DOHH2 (cell line): ENCODE data around the gene CCBE1.

Experiments used
- H3F3A ChIP-seq: fragments of 200-600 bp; sonication (generic), shearing (Covaris generic); 2 replicates; pipeline ENCODE4 v1.6.0; 2016; ENCODE audit warnings: antibody characterized with exemption, mild to moderate bottlenecking; ENCODE audit not compliant: control insufficient read depth, insufficient read depth
- H3K27ac ChIP-seq: fragments of 200-600 bp; sonication (generic); 2 replicates; pipeline ENCODE4 v1.5.1; 2014; ENCODE audit warnings: low read depth, mild to moderate bottlenecking, low read length, moderate library complexity
- H3K27me3 ChIP-seq: fragments of 200-600 bp; sonication (generic); 2 replicates; pipeline ENCODE4 v1.6.1; 2014; ENCODE audit warnings: mild to moderate bottlenecking, low read length, mixed read lengths; ENCODE audit not compliant: control insufficient read depth
- H3K36me3 ChIP-seq: fragments of 200-600 bp; sonication (generic); 2 replicates; pipeline ENCODE4 v1.6.1; 2014; ENCODE audit warnings: mild to moderate bottlenecking, low read length, moderate library complexity, mixed read lengths; ENCODE audit not compliant: control insufficient read depth
- H3K4me1 ChIP-seq: fragments of 200-600 bp; sonication (generic); 2 replicates; pipeline ENCODE4 v1.6.1; 2014; ENCODE audit warnings: mild to moderate bottlenecking, low read length, mixed read lengths; ENCODE audit not compliant: control insufficient read depth
- H3K4me2 ChIP-seq: fragments of 200-600 bp; sonication (generic); 2 replicates; pipeline ENCODE4 v1.6.0; 2014; ENCODE audit warnings: mild to moderate bottlenecking, low read length, moderate library complexity
- H3K4me3 ChIP-seq: fragments of 200-600 bp; sonication (generic); 2 replicates; pipeline ENCODE4 v1.5.1; 2014; ENCODE audit warnings: mild to moderate bottlenecking, low read length, mixed read lengths
- H3K79me2 ChIP-seq: fragments of 200-600 bp; sonication (generic); 2 replicates; pipeline ENCODE4 v1.6.1; 2014; ENCODE audit warnings: mild to moderate bottlenecking, low read length, mixed read lengths; ENCODE audit not compliant: control insufficient read depth
- H3K9me2 ChIP-seq: fragments of 200-600 bp; sonication (generic); replicated peaks from 2 replicates; pipeline ENCODE4 v1.6.1; 2014; ENCODE audit warnings: mild to moderate bottlenecking, low read length, mixed read lengths; ENCODE audit not compliant: control insufficient read depth
- H3K9me3 ChIP-seq: fragments of 200-600 bp; sonication (generic); 2 replicates; pipeline ENCODE4 v1.6.1; 2014; ENCODE audit warnings: antibody characterized with exemption, low read length, mixed read lengths; ENCODE audit not compliant: control insufficient read depth, insufficient read depth
- H4K20me1 ChIP-seq: fragments of 200-600 bp; sonication (generic); 2 replicates; pipeline ENCODE4 v1.6.0; 2014; ENCODE audit warnings: low read depth, mild to moderate bottlenecking, antibody characterized with exemption, low read length, moderate library complexity; ENCODE audit not compliant: control insufficient read depth, insufficient read depth
- EZH2phosphoT487 ChIP-seq: fragments of 200-600 bp; sonication (generic); IDR thresholded peaks from 2 replicates; pipeline ENCODE4 v1.6.1; 2017; ENCODE audit warnings: borderline replicate concordance, mild to moderate bottlenecking, antibody characterized with exemption, low read length, moderate library complexity, mixed read lengths
- TF ChIP-seq, protein P1 (sequence below): fragments of 200-600 bp; sonication (generic); IDR thresholded peaks from one replicate; pipeline ENCODE4 v1.5.1; 2014; ENCODE audit warnings: antibody characterized with exemption, mild to moderate bottlenecking, low read depth, low read length; ENCODE audit not compliant: poor library complexity, severe bottlenecking

Gene CCBE1

DNA sequence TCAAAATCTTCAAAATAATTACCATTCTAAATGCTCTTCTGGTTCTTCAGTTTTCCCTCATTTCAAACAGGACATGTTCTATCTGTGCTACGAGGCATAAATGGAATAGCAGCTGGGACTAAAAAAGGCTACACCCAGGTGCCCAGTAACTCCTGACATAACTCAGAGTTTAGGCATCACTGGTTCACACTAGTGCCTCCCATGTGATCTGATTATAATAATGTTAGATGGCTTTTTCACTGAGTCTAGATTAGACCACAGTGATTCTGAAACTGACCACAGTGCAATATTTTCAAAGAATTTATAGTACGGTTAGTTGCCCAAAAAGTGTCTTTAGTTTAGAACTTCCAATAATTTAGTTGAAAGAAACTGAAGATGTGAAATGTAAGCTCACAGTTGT, 123.3 kb downstream of the CCBE1 start:
- Histone ChIP-seq H3K9me3 (no peaks in the 10 kb centered on the region), H3F3A (no peaks in the 10 kb centered on the region), H3K9me2 (no peaks in the 10 kb centered on the region), H3K36me3 (no peaks in the 10 kb centered on the region), H3K27me3 (no peaks in the 10 kb centered on the region; the same call in none of the 2 replicates), H3K4me2 (no peak overlapping the region), H3K4me1 (no peaks in the 10 kb centered on the region), H4K20me1 (no peaks in the 10 kb centered on the region), H3K27ac (no peak overlapping the region), H3K4me3 (no peak overlapping the region), H3K79me2 (no peaks in the 10 kb centered on the region)
- TF ChIP-seq, protein P1, sequence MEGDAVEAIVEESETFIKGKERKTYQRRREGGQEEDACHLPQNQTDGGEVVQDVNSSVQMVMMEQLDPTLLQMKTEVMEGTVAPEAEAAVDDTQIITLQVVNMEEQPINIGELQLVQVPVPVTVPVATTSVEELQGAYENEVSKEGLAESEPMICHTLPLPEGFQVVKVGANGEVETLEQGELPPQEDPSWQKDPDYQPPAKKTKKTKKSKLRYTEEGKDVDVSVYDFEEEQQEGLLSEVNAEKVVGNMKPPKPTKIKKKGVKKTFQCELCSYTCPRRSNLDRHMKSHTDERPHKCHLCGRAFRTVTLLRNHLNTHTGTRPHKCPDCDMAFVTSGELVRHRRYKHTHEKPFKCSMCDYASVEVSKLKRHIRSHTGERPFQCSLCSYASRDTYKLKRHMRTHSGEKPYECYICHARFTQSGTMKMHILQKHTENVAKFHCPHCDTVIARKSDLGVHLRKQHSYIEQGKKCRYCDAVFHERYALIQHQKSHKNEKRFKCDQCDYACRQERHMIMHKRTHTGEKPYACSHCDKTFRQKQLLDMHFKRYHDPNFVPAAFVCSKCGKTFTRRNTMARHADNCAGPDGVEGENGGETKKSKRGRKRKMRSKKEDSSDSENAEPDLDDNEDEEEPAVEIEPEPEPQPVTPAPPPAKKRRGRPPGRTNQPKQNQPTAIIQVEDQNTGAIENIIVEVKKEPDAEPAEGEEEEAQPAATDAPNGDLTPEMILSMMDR: no peak
- TF ChIP-seq EZH2phosphoT487: no peak

DNA sequence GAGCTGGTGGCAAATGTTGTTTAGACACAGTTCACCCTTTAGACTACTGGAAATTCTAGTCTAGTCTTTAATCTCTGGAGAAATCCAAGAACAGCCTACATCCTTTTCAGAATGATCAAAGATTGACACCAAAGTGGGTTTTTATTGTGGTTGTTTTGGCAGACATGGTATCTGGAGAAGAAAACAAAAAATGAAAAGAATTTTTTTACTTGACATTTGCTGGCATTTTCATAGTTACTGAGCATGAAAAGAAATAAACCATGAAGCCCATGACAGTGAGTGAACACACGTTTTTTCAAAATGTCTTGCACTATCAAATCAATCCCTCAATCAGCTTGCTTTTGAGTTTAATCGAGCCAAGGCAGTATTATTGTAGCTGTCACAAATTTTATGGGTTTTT, 125.3 kb downstream of the CCBE1 start:
- no peaks in the 10 kb centered on the region for H3K79me2 ChIP-seq
- H3K9me2 ChIP-seq: no peaks in the 10 kb centered on the region
- no peaks in the 10 kb centered on the region; the same call in none of the 2 replicates for H3K27me3 ChIP-seq
- no peak overlapping the region for H3K4me2 ChIP-seq
- no peaks in the 10 kb centered on the region for H3K9me3 ChIP-seq
- H3K4me1 ChIP-seq: no peaks in the 10 kb centered on the region
- H3K36me3 ChIP-seq: no peaks in the 10 kb centered on the region
- H4K20me1 ChIP-seq: no peaks in the 10 kb centered on the region
- TF ChIP-seq EZH2phosphoT487: no peak
- TF ChIP-seq, protein P1: no peak
- no peaks in the 10 kb centered on the region for H3F3A ChIP-seq
- no peak overlapping the region for H3K27ac ChIP-seq
- H3K4me3 ChIP-seq: no peak overlapping the region

DNA sequence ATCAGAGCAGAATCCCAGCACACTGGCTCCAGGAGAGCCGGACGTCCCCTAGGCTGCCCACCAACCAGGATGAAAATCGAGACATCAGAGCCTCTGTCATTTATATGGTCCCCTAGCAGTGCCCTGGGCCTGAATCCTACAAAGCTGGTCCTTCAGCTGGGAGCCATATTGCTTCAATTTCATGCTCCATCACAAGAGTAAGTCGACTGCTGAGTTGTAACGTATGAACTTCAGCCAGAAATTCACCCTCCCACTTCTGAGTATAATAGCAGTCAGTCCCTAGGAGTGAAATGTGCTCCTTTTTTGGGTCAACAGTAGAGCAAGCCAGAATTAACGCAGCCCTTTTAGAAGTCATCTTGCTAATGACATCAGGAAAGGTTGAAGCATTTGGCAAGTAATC, 126.4 kb downstream of the CCBE1 start:
- no peak overlapping the region for H3K4me3 ChIP-seq
- no peaks in the 10 kb centered on the region for H3K9me3 ChIP-seq
- no peaks in the 10 kb centered on the region for H3K79me2 ChIP-seq
- H3K27me3 ChIP-seq: no peaks in the 10 kb centered on the region; the same call in none of the 2 replicates
- H3F3A ChIP-seq: no peaks in the 10 kb centered on the region
- no peaks in the 10 kb centered on the region for H3K4me1 ChIP-seq
- no peaks in the 10 kb centered on the region for H3K9me2 ChIP-seq
- H3K27ac ChIP-seq: no peak overlapping the region
- no peak overlapping the region for H3K4me2 ChIP-seq
- H3K36me3 ChIP-seq: no peaks in the 10 kb centered on the region
- no peak for TF ChIP-seq EZH2phosphoT487
- TF ChIP-seq, protein P1: no peak
- no peaks in the 10 kb centered on the region for H4K20me1 ChIP-seq
